Cerebellar cortex (tissue), 1 donor: ENCODE data around the gene ALKAL2.
"Not testable (repeated sequence)": the region's sequence is repeated elsewhere in the genome, so short reads cannot be mapped to it uniquely, and the experiment has no call there.

ENCODE experiments used
- DNase-seq: peaks from one replicate; pipeline ENCODE4 v3.0.0-alpha.2; 2015; ENCODE audit warnings: low spot score

The ALKAL2 gene, protein sequence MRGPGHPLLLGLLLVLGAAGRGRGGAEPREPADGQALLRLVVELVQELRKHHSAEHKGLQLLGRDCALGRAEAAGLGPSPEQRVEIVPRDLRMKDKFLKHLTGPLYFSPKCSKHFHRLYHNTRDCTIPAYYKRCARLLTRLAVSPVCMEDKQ

DNA sequence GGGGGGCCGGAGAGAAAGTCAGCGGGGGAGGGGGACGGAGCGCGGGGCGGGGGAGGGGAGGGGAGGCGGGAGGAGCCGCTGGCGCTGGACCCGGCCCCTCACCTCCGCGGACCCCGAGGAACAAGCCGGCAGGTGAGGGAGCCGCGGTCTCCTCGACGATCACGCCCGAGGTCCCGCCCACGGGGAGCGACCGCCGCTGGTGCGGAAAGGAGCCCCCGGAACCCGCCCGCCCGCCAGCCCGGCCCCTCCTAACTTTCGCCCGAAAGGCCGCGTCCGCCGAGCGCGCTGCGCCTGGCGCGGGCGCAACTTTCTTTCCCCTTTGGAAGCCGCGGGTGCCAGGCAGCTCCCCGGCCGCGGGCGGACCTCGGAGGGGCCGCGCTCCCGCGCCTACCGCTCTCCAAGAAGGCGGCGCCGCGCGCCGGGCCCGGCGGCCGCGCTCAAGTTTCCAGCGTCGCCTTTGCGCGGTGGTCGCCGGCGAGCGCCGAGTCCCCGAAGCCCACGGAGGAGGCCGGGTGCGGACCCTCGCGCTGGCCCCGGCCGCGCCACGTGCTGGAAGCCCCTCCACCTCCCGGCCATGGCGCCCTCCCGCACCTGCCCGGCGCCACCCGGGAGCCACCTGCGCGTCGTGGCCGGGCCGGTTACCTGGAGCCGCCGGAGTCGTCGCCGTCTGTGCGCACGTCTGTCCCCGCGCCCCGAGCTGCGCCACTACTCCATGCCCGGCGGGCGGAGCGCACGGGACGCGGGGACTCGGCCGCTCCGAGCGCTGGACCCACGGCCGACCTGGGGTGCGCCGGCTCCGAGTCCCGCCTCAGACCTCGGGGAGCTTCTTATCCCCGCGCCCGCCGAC, at the start of gene ALKAL2:
TSS of gene ALKAL2 (minus strand) at position 181 of the 847 bp plus-strand sequence. CDS start 256 bp downstream, outside the sequence.
- no peak for DNase-seq

GRCh38 chr2:336949-337348, 49.1 kb upstream of the ALKAL2 start:
- DNase-seq, result not testable (repeated sequence)

GRCh38 chr2:336360-336759, 48.5 kb upstream of the ALKAL2 start:
- no peak for DNase-seq

- DNase-seq, result no peak
These were observed 44.7 kb upstream of the ALKAL2 start for GRCh38 chr2:332592-332991.

GRCh38 chr2:328761-329160, 40.9 kb upstream of the ALKAL2 start:
- DNase-seq, result no peak

GRCh38 chr2:323035-323434, 35.1 kb upstream of the ALKAL2 start:
- DNase-seq, result no peak

DNA sequence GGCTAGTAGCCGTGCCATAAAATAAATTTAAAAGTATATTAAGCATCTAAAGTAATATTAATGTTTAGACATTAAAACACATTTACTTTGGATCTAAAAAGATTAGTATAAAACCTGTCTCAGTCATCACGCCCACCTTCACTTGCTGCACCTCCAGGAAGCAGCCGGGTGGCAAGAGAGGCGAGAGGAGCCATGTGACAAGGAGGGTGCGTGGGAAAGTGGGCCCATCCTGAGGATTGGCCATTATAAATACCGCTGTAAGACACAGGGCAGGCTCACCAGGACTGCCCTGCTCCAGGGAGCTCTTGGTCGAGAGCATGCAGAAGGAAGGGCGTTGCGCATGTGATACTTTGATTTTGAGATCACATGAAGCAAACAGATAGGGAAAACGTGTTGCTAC, 34.4 kb upstream of the ALKAL2 start:
- no peak for DNase-seq

DNA sequence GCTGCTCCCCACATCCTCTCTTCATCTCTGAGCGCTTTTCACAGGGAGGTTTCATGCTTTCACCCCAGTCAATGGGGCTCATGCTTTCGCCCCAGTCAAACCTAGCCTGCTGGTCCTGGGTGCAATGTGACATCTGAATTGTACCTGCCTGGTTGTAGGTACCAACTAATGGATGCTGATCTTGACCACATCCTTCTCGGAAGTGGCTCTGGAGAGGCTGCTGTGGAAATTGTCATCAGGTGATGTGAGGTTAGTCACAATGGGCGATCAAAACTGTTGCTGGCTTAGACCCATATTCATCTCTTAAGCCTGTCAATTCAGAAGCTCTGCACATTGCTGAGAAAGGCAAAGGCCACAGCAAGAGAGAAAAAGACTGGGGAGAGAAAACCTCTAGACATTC, 32.7 kb upstream of the ALKAL2 start:
- no peak for DNase-seq

DNA sequence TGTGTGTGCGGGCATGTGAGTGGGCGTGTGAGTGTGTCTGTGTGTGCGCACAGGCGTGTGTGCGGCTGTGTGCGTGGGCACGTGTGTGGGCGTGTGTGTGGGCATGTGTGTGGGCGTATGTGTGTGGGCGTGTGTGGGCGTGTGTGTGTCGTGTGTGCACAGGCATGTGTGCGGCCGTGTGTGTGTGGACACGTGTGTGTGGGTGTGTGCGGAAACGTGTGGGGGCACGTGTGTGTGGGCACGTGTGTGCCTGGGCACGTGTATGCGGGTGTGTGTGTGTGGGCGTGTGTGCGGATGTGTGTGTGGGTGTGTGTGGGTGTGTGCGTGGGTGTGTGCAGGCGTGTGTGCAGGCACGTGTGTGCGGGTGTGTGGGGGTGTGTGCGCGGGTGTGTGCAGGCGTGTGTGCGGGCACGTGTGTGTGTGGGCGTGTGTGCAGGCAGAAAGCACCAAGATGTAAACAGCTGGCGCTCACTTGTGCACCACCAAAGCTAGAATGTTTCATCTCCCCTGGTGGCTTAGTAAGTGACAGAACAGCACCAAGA, 31.2 kb upstream of the ALKAL2 start:
- DNase-seq, result no peak

DNA sequence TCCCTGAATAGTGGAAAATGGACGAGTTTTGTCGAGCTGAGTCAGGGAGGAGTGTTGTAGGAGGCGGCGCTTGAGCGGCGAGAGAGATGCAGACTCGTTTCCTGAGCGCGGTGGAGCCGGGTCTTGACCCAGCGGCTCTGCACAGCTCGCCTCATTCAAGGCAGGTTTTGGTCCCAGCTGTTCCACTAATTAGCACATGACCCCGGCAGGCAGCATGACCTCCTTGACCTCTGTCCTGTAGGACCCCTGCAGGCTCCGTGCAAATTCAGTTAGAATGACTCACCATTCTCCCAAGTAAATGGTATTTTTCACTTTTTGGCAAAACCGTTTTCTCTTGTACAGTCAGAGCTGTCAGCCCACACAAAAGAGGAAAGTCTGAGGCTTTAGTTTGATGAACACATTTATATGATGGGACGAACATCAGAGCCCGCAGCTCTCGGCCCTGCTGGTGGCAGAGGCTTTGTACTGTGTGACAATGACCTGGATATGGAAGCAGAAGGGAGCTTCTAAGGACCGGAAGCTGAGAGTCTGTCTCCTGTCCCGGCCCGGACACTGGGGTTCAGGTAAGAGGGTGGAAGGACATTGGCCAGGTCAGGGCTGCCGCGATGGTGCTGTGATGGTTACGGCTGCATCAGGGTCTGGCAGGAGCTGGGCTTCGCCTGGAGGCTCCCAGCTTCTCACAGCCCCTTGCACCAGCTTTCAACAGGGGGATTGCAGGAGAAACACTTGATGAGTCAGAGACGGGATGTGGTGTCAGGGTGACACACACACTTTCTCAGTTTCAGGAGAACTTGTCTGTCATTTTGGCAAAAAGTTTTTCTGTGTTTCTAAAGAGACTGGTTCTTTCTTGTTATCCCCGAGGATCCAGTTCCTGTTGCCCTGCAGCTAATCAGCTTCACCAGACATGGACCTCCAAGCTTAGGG, 29.9 kb upstream of the ALKAL2 start:
- no peak for DNase-seq

DNA sequence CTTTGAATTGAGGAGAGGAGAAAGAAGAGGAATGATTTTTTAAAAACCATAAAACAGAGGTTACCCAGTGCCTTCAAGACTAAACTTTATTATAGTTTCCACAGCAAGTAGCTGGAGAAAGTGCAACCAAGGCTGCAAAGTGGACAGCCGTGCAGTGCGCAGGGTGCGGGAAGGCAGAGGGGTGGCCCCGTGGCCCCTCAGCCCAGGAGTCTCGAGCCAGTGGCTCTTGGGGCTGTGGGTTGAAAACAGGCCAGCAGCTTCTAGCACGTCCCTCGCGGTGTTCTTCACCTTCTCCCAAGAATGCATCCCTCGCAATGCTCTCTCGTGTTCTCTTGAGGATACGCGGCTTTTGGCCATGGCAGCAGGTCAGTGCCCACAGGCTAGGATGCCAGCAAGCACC, 28.5 kb upstream of the ALKAL2 start:
- DNase-seq, result no peak

DNA sequence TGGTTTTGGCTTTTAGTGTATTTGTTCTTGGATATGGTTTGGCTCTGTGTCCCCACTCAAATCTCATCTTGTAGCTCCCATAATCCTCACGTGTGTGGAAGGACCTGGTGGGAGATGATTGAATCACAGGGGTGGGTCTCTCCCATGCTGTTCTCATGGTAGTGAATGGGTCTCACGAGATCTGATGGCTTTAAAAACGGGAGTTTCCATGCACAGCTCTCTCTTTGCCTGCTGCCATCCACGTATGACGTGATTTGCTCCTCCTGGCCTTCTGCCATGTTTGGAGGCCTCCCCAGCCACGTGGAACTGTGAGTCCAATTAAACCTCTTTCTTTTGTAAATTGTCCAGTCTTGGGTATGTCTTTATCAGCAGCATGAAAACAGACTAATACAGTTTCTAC, 28.0 kb upstream of the ALKAL2 start:
- DNase-seq, result not testable (repeated sequence)

GRCh38 chr2:314561-315336, 26.9 kb upstream of the ALKAL2 start:
- no peak for DNase-seq

DNA sequence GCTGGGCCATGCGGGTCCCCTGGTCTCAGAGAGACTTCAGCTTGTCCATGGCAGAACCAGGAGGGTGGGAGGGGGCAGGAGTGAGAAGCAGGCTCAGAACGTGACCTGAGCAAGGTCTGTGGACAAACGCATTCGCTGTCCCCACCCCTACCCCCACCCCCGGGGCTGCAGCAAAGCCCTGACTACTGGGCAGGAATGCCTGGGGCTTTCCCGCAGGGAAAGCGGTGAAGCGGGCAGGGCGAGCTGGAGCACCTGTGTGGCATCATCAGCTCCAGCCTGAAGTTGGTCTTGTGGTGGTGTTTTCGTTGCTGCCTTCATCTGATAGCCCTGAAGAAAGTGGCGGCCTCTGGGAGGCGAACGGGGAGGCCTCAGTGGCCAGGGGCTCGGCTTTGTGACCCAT, 26.1 kb upstream of the ALKAL2 start:
- DNase-seq, result no peak

- no peak for DNase-seq
These were observed 23.1 kb upstream of the ALKAL2 start for GRCh38 chr2:310994-311393.

DNA sequence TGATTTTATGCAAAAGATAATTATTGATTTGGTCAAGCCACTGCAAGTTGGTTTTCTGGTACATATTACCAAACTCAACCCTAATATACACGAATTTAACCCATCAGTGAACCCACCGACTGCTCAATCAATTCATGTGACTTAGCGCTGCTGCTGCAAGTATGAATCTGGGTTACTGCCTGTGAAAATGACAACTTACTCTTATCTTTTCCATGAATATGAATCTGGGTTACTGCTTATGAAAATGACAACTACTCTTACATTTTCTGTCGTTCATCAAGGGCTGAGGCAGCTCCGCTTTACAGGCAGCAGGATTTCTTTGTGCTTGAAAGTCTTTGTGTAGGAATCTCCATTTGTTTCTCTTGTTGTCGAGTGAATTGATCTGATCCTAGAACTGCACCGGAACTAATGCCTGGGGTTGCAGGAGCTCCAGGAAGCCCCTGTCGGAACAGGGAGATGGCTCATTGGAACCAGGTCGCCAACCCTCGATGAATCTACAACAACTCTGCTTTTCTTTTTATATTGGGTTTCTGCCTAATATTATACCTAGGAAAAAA, 22.1 kb upstream of the ALKAL2 start:
- DNase-seq, result no peak

DNA sequence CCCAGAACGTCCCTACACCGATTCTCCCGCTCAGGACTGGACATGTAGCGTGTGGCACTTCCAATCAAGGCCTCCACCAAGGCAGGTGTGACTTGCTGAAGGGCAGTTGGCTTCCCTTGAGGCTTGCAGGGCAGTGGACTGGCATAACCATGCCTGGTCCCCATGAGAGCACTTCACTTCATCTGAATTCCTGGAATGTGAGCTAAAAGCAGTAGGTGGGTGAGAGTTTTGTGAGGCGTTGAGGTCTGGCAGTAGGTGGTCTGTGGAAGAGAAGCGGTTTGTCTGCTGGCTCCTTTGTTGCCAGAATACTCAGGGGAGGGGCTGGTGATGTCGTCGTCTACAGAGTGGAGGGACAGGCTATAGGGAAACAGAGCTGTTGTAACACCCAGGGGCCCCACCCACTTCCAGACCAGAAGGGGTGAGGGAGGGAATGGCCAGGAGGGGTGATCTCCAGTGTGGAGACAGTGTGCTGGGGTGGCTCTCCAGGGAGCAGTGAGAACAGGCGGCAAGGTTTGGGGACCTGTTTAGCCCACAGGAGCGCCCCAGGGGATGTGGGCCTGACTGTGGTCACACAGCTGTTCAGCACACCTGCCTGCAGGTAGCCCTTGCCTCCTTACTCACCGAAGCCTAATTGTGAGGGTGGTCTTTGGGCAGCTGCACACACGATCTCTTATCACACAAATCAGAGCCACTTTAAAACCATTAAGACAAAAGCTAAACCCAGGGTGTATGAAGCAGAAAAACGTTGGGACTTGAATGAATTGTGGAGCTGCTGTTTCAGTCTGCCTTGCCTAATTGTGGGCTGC, 21.5 kb upstream of the ALKAL2 start:
- no peak for DNase-seq

- DNase-seq, result no peak
These were observed 17.5 kb upstream of the ALKAL2 start for GRCh38 chr2:305366-305765.

GRCh38 chr2:296354-296753, 8.5 kb upstream of the ALKAL2 start:
- no peak for DNase-seq

- DNase-seq, result no peak
These were observed 7.2 kb upstream of the ALKAL2 start for GRCh38 chr2:295090-295489.
